Fibroblast of lung (primary cell): ENCODE measurements around the gene TSHR.
"Not testable (repeated sequence)": the region's sequence is repeated elsewhere in the genome, so short reads cannot be mapped to it uniquely, and the experiment has no call there.

ENCODE experiments used
- CTCF ChIP-seq, 2 donors: IDR thresholded peaks in 1 of 2; conservative IDR thresholded peaks in 1 of 2; 1 replicate in 1 of 2; 2 replicates in 1 of 2; pipeline ENCODE4 v1.5.1; 2011 to 2012; ENCODE audit warnings: low read length in 2 of 2, control low read depth in 1 of 2, inconsistent platforms in 1 of 2, low read depth in 1 of 2, mild to moderate bottlenecking in 1 of 2
- EZH2 ChIP-seq: IDR thresholded peaks from 2 replicates; pipeline ENCODE4 v1.5.1; 2012; ENCODE audit warnings: low read length, control low read depth, mild to moderate bottlenecking; ENCODE audit errors: missing control alignments

DNA sequence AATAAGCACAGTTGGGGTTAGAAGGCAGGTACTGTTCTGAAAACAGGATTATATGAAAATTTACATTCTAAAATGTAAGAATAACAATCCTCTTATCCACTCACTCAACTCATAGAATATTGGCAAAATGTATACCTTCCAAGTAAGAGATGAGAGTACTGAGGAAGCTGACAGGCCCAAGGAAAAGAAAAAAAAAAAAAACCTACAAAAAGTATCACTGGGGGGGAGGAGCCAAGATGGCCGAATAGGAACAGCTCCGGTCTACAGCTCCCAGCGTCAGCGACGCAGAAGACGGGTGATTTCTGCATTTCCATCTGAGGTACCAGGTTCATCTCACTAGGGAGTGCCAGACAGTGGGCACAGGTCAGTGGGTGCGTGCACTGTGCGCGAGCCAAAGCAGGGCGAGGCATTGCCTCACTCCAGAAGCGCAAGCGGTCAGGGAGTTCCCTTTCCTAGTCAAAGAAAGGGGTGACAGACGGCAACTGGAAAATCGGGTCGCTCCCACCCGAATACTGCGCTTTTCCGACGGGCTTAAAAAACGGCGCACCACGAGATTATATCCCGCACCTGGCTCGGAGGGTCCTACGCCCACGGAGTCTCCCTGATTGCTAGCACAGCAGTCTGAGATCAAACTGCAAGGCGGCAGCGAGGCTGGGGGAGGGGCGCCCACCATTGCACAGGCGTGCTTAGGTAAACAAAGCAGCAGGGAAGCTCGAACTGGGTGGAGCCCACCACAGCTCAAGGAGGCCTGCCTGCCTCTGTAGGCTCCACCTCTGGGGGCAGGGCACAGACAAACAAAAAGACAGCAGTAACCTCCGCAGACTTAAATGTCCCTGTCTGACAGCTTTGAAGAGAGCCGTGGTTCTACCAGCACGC is 158.8 kb downstream of the TSHR start:
- not testable (repeated sequence) for TF ChIP-seq CTCF (conservative IDR thresholded peaks at IDR 0.05 in 1 of 2, IDR thresholded peaks at IDR 0.05 in 1 of 2; ENCODE audit: low read depth in 1 of 2, low read length in 2 of 2); EZH2
